Inflammatory macrophage treated with lipopolysaccharide for 1 hour (primary cell): ENCODE data around the gene PNMA6E.

Experiments used
- DNase-seq, 2 donors: peaks; one replicate each; pipeline ENCODE4 v3.0.0-alpha.2; 2020 to 2022

The PNMA6E gene

DNA sequence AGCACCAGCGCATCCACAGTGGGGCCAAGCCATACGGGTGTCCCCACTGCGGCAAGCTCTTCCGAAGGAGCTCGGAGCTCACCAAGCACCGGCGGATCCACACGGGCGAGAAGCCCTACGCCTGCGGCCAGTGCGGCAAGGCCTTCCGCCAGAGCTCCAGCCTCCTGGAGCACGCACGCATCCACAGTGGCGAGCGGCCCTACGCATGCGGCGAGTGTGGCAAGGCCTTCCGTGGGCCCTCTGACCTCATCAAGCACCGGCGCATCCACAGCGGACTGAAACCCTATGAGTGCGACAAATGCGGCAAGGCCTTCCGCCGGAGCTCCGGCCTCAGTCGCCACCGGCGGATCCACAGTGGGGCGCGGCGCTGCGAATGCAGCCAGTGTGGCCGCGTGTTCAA is 53.6 kb downstream of the PNMA6E start:
- no peak for DNase-seq
